PFSK-1 (cell line): ENCODE results near the gene PRRT2.

Experiments used
- FOXP2 ChIP-seq: optimal IDR thresholded peaks from 2 replicates; pipeline ENCODE3; 2011; ENCODE audit warnings: borderline replicate concordance, control low read depth, inconsistent platforms; ENCODE audit not compliant: insufficient read depth; ENCODE audit errors: extremely low read length, extremely low read depth
- POLR2AphosphoS5 ChIP-seq: IDR thresholded peaks from 2 replicates; pipeline ENCODE4 v1.6.1; 2012; ENCODE audit warnings: low read depth, mild to moderate bottlenecking, control low read depth, low read length, moderate library complexity
- SIN3A ChIP-seq: IDR thresholded peaks from 2 replicates; pipeline ENCODE4 v1.6.1; 2012; ENCODE audit warnings: mild to moderate bottlenecking, low read length, moderate library complexity, borderline replicate concordance; ENCODE audit not compliant: insufficient read depth
- TAF1 ChIP-seq: IDR thresholded peaks from 2 replicates; pipeline ENCODE4 v1.6.1; 2012; ENCODE audit warnings: low read length, control low read depth, borderline replicate concordance; ENCODE audit not compliant: insufficient read depth
- TF ChIP-seq, protein P1 (sequence below), 2 experiments: IDR thresholded peaks; 2 replicates each; pipeline versions ENCODE4 v1.6.1 to v1.8.0; 2011 to 2012; ENCODE audit warnings: low read depth in 2 of 2, low read length in 2 of 2, control low read depth in 1 of 2, inconsistent platforms in 1 of 2, mild to moderate bottlenecking in 1 of 2, moderate library complexity in 1 of 2; ENCODE audit not compliant: insufficient read depth in 1 of 2

The PRRT2 gene

DNA sequence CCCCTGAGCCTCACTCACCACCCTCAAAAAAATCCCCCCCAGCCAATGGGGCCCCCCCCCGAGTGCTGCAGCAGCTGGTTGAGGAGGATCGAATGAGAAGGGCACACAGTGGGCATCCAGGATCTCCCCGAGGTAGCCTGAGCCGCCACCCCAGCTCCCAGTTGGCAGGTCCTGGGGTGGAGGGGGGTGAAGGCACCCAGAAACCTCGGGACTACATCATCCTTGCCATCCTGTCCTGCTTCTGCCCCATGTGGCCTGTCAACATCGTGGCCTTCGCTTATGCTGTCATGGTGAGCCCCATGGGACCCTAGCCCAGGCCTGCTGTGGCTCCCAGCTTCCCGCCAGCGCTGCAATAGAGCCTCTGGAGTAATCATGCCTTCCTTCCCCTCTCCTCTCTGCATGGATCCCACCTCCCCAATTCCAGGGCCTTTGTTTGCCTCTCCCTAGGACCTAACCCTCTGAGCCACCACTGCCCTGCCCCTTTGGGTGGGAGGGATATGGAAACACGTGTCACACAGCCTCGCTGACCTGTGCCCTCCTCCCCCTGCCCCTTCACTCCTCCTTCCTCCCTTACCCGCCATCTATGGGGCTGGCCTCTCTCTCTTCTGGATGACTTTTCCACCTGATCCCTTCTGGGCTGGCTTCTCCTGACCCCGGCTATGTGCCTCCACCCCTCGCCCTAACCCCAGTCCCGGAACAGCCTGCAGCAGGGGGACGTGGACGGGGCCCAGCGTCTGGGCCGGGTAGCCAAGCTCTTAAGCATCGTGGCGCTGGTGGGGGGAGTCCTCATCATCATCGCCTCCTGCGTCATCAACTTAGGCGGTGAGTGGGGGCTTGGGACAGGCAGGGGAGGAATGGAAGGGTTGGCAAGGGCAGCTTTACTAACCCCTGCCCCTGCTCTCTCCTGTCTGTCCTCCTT lies 1.9 kb downstream of the PRRT2 start:
- no peak for TF ChIP-seq TAF1

DNA sequence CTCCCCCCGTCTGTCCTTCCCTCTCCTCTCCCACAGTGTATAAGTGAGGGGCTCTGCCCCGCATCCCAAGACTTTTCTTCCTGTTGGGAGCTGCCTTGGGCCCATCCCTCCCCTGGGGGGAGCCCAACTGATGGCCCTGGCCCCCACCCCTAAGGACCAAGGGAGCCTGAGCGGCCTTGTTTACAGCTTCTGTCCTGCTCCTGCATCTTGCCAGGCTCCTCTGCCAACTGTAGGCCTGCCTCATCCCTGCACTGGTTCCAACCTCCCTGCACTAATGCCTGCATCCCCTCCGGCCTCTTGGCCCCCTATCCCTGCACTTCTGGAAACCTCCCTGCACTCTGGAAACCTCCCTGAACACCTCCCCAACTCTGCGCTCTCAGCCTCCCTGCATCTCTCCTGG lies 2.6 kb downstream of the PRRT2 start:
- TF ChIP-seq FOXP2 (no peak), TAF1 (no peak), POLR2AphosphoS5 (no peak), SIN3A (no peak)
- TF ChIP-seq, protein P1, sequence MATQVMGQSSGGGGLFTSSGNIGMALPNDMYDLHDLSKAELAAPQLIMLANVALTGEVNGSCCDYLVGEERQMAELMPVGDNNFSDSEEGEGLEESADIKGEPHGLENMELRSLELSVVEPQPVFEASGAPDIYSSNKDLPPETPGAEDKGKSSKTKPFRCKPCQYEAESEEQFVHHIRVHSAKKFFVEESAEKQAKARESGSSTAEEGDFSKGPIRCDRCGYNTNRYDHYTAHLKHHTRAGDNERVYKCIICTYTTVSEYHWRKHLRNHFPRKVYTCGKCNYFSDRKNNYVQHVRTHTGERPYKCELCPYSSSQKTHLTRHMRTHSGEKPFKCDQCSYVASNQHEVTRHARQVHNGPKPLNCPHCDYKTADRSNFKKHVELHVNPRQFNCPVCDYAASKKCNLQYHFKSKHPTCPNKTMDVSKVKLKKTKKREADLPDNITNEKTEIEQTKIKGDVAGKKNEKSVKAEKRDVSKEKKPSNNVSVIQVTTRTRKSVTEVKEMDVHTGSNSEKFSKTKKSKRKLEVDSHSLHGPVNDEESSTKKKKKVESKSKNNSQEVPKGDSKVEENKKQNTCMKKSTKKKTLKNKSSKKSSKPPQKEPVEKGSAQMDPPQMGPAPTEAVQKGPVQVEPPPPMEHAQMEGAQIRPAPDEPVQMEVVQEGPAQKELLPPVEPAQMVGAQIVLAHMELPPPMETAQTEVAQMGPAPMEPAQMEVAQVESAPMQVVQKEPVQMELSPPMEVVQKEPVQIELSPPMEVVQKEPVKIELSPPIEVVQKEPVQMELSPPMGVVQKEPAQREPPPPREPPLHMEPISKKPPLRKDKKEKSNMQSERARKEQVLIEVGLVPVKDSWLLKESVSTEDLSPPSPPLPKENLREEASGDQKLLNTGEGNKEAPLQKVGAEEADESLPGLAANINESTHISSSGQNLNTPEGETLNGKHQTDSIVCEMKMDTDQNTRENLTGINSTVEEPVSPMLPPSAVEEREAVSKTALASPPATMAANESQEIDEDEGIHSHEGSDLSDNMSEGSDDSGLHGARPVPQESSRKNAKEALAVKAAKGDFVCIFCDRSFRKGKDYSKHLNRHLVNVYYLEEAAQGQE (IDR thresholded peaks at IDR 0.05; ENCODE audit: insufficient read depth in 1 of 2, low read depth in 2 of 2, low read length in 2 of 2), result no peak

DNA sequence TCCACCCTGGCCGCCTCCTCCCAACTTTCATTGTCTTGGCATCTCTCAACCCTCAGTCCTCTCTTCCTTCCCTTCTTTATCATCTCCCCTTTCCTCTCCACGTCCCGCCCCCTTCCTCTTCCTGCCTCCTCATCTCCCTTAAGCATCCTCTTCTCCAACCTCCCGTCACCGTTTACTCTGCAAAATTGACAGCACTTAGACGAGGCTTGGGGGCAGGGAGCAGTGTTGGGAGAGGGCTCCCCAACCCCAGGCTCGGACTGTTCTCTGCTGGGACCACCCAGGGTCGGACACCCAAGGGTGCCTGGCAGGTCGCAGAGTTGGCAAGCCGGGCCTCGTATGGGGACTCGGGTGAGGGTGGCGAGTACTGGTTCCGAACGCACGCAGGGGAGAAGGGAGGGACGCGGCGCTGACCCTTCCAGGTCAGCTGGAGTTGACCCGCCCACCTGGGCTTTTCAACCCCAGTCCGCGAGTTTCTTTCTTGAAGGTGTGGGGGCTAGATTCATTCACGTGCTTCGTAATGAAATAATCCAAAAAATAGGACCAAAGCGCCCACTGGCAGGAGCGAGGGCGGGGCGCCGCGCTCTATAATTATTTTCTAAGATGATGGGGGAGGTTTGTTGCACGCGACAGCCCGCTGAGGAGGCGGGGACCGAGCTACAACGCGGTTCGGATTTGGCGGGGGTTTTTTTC lies 3.2 kb downstream of the PRRT2 start:
- TF ChIP-seq, protein P1 (IDR thresholded peaks at IDR 0.05; ENCODE audit: insufficient read depth in 1 of 2, low read depth in 2 of 2, low read length in 2 of 2), result no peak
- TF ChIP-seq SIN3A (no peak), POLR2AphosphoS5 (peak; percentile 49; the same call in 1 of the 2 replicates), TAF1 (no peak), FOXP2 (no peak)

DNA sequence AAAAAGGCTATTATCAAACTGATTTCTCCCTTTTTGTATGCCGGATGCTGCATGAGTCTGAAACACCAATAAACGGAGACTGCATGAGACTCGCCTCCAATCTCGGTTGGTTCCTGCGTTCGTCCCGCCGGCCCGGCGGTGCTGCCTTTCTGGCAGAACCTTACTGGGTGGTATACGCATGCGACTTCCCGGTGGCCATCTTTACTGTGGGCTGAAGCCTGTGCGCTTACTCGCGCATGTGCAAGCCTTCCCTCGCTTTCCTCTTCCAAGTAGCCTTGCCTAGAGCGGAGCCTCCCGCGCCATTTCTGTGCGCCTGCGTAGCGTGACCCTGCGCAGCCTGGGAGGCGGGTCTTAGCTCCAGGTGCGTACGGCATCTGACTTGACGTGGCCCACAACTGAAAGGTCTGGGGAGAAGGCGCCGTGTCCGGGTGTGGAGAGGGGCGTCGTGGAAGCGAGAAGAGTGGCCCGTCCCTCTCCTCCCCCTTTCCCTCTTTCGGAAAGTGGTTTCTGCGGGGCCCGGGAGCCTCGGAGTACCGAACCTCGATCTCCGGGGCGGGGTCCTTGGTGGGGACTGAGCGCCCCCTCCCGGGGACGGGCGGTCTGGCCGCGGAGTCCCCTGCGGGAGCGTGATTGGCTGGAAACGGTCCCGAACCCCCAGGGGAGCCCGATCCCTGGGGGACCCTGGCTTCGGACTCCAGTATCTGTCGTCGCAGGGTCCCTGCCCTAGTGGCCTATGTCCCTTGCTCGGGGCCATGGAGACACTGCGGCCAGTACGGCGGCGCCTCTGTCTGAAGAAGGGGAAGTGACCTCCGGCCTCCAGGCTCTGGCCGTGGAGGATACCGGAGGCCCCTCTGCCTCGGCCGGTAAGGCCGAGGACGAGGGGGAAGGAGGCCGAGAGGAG lies 4.0 kb downstream of the PRRT2 start, which contains the start of gene PAGR1:
Gene PAGR1, plus strand, starts transcription at position 360 of the 901 bp plus-strand sequence. Its CDS starts 374 bp downstream, at position 734.
- TF ChIP-seq, protein P1 (IDR thresholded peaks at IDR 0.05; ENCODE audit: insufficient read depth in 1 of 2, low read depth in 2 of 2, low read length in 2 of 2), result 0 out of 4 replicates have a peak, but pooled peaks of 1 of the 2 experiments have one; percentile 25
- peak; percentile 72; the same call in 1 of the 2 replicates for TF ChIP-seq POLR2AphosphoS5
- TF ChIP-seq FOXP2, result no peak
- peak; percentile 91 for TF ChIP-seq TAF1
- TF ChIP-seq SIN3A, result no peak
